HepG2 (cell line): ENCODE results near the gene USH2A. TPM values are rescaled to one million over a fixed set of nuclear protein-coding genes. Genes with fewer than 3 reads are reported as not detected.

Experiments
- ATAC-seq: fragments of 200-7000 bp; cut with Tn5 transposase; 3 replicates; pipeline ENCODE4 v1.9.1; 2020; ENCODE audit warnings: mild to moderate bottlenecking, moderate library complexity
- BruUV-seq: library from RNA; stranded (reverse); fragments of 400-500 nt; replicated peaks from 2 replicates; lab custom pipeline; 2021; lab: Mats Ljungman, UMichigan
- CTCF ChIA-PET: fragments of 300-600 bp; formaldehyde crosslinking; extraction: SDS; loops from one replicate; lab custom pipeline; 2021; ENCODE audit warnings: low total read pairs, inconsistent platforms, low intra/inter-chr PET ratio; lab: Yijun Ruan, JAX
- POLR2A ChIA-PET: fragments of 350-600 bp; sonication (Branson Sonifier 250); formaldehyde crosslinking; loops from one replicate; lab custom pipeline; 2020; ENCODE audit warnings: antibody characterized with exemption, inconsistent platforms; lab: Yijun Ruan, JAX
- DNase-seq: peaks from one replicate; pipeline ENCODE4 v3.0.0-alpha.2; 2015; ENCODE audit warnings: low spot score
- FAIRE-seq: peaks from 3 replicates; lab custom pipeline; 2011; peaks lifted over from hg19 to GRCh38; lab: Jason Lieb, UNC
- H2AFZ ChIP-seq: one replicate; pipeline ENCODE4 v1.6.1; 2011; ENCODE audit warnings: low read length, inconsistent platforms
- H3K27ac ChIP-seq: fragments of 300-600 bp; 3 replicates; pipeline ENCODE4 v1.8.0; 2011; ENCODE audit warnings: mixed run types, mild to moderate bottlenecking, mixed read lengths, low read length, inconsistent platforms; ENCODE audit not compliant: insufficient read depth; ENCODE audit errors: extremely low read length
- H3K27me3 ChIP-seq, 2 experiments: fragments of 200-600 bp in 1 of 2; 2 replicates in 1 of 2; 3 replicates in 1 of 2; pipeline versions ENCODE4 v1.6.0 to v1.8.0; 2011; ENCODE audit warnings: low read length in 2 of 2, mild to moderate bottlenecking in 2 of 2, moderate library complexity in 2 of 2, inconsistent platforms in 1 of 2; ENCODE audit not compliant: insufficient read depth in 2 of 2, control insufficient read depth in 1 of 2
- H3K36me3 ChIP-seq, 2 experiments: fragments of 200-600 bp in 1 of 2; replicated peaks in 1 of 2; 2 replicates in 1 of 2; 3 replicates in 1 of 2; pipeline versions ENCODE4 v1.5.1 to v1.8.0; 2011; ENCODE audit warnings: low read length in 2 of 2, inconsistent platforms in 1 of 2; ENCODE audit not compliant: insufficient read depth in 2 of 2, control insufficient read depth in 1 of 2
- H3K4me1 ChIP-seq: 2 replicates; pipeline ENCODE4 v1.5.1; 2012; ENCODE audit warnings: low read length, inconsistent platforms; ENCODE audit not compliant: insufficient read depth
- H3K4me2 ChIP-seq: 2 replicates; pipeline ENCODE4 v1.6.0; 2011; ENCODE audit warnings: low read depth, low read length, inconsistent platforms
- H3K4me3 ChIP-seq, 3 experiments: fragments of 200-600 bp in 1 of 3; sonication (generic), shearing (Covaris generic) in 1 of 3; replicated peaks in 1 of 3; 2 replicates each; pipeline ENCODE4 v1.5.1; 2011 to 2016; ENCODE audit warnings: low read length in 3 of 3, inconsistent platforms in 2 of 3, low read depth in 2 of 3, mild to moderate bottlenecking in 2 of 3, control low read depth in 1 of 3, mixed read lengths in 1 of 3; ENCODE audit not compliant: insufficient read depth in 1 of 3
- H3K79me2 ChIP-seq: one replicate; pipeline ENCODE4 v1.6.1; 2011; ENCODE audit warnings: low read length, inconsistent platforms; ENCODE audit not compliant: insufficient read depth
- H3K9ac ChIP-seq: 2 replicates; pipeline ENCODE4 v1.6.0; 2011; ENCODE audit warnings: mild to moderate bottlenecking, low read depth, low read length, inconsistent platforms; ENCODE audit not compliant: insufficient read depth
- H3K9me3 ChIP-seq: 2 replicates; pipeline ENCODE4 v1.5.1; 2012; ENCODE audit warnings: mild to moderate bottlenecking, low read length
- H4K20me1 ChIP-seq: 2 replicates; pipeline ENCODE4 v1.6.0; 2011; ENCODE audit warnings: inconsistent platforms, mild to moderate bottlenecking, low read length, moderate library complexity; ENCODE audit not compliant: insufficient read depth
- ASH2L ChIP-seq: fragments of 300-600, 200-600 bp; sonication (generic); IDR thresholded peaks from 2 replicates; pipeline ENCODE4 v1.7.0; 2017; ENCODE audit warnings: low read depth, mild to moderate bottlenecking, moderate library complexity, mixed read lengths, low read length; ENCODE audit not compliant: insufficient read length
- ATF7 ChIP-seq, 2 experiments: fragments of 450-650 bp in 1 of 2; sonication (generic) in 1 of 2; formaldehyde crosslinking in 1 of 2; IDR thresholded peaks; 2 replicates each; pipeline versions ENCODE4 v1.4.0 to v1.6.1; 2016 to 2020; ENCODE audit warnings: antibody characterized with exemption in 1 of 2, mild to moderate bottlenecking in 1 of 2, missing genetic modification reagents in 1 of 2
- CBFB ChIP-seq: sonication (generic); formaldehyde crosslinking; IDR thresholded peaks from 2 replicates; pipeline ENCODE4 v1.4.0; 2020; ENCODE audit warnings: missing genetic modification reagents
- CBX2 ChIP-seq, 2 experiments: fragments of 200-600 bp in 1 of 2; sonication (generic); formaldehyde crosslinking in 1 of 2; IDR thresholded peaks; 2 replicates each; pipeline versions ENCODE4 v1.7.0 to v1.8.1; 2018 to 2022; ENCODE audit warnings: low read depth in 2 of 2, low read length in 1 of 2, mild to moderate bottlenecking in 1 of 2, missing genetic modification reagents in 1 of 2
- EED ChIP-seq: sonication (generic); formaldehyde crosslinking; IDR thresholded peaks from 2 replicates; pipeline ENCODE4 v1.5.0; 2020; ENCODE audit warnings: mild to moderate bottlenecking, missing genetic modification reagents
- ELF1 ChIP-seq: sonication (generic); formaldehyde crosslinking; IDR thresholded peaks from 2 replicates; pipeline ENCODE4 v1.4.0; 2020; ENCODE audit warnings: missing genetic modification reagents
- GATA4 ChIP-seq: sonication (generic); IDR thresholded peaks from 2 replicates; pipeline ENCODE4 v1.6.1; 2016; ENCODE audit warnings: antibody characterized with exemption, low read depth, borderline replicate concordance
- GATAD1 ChIP-seq: IDR thresholded peaks from 2 replicates; pipeline ENCODE4 v1.6.1; 2016; ENCODE audit warnings: missing genetic modification reagents, missing compliant biosample characterization
- HIVEP1 ChIP-seq: sonication (generic); formaldehyde crosslinking; IDR thresholded peaks from 2 replicates; pipeline ENCODE4 v1.4.0; 2020; ENCODE audit warnings: mild to moderate bottlenecking, missing genetic modification reagents
- HNF4G ChIP-seq, 2 experiments: sonication (generic) in 1 of 2; formaldehyde crosslinking in 1 of 2; IDR thresholded peaks; 2 replicates each; pipeline versions ENCODE4 v1.4.0 to v1.6.1; 2011 to 2020; ENCODE audit warnings: borderline replicate concordance in 2 of 2, low read depth in 2 of 2, mild to moderate bottlenecking in 2 of 2, low read length in 1 of 2, missing genetic modification reagents in 1 of 2, moderate library complexity in 1 of 2
- HOXD1 ChIP-seq: sonication (generic); formaldehyde crosslinking; IDR thresholded peaks from 2 replicates; pipeline ENCODE4 v1.5.0; 2020; ENCODE audit warnings: missing genetic modification reagents
- IRX3 ChIP-seq: sonication (generic); formaldehyde crosslinking; IDR thresholded peaks from 2 replicates; pipeline ENCODE4 v1.8.1; 2023; ENCODE audit warnings: mild to moderate bottlenecking, low read depth, missing genetic modification reagents, borderline replicate concordance
- KDM5B ChIP-seq: sonication (generic); formaldehyde crosslinking; IDR thresholded peaks from 2 replicates; pipeline ENCODE4 v1.4.0; 2020; ENCODE audit warnings: missing genetic modification reagents, mild to moderate bottlenecking, borderline replicate concordance
- NFIB ChIP-seq: sonication (generic); formaldehyde crosslinking; IDR thresholded peaks from 2 replicates; pipeline ENCODE4 v1.9.0; 2021; ENCODE audit warnings: missing genetic modification reagents, mild to moderate bottlenecking, borderline replicate concordance
- PHF21A ChIP-seq: sonication (generic); formaldehyde crosslinking; IDR thresholded peaks from 2 replicates; pipeline ENCODE4 v1.5.0; 2020; ENCODE audit warnings: mild to moderate bottlenecking, missing genetic modification reagents
- RFXAP ChIP-seq: sonication (generic); formaldehyde crosslinking; IDR thresholded peaks from 2 replicates; pipeline ENCODE4 v1.4.0; 2020; ENCODE audit warnings: missing genetic modification reagents, borderline replicate concordance
- SP1 ChIP-seq, 2 experiments: fragments of 450-650 bp in 1 of 2; sonication (generic) in 1 of 2; formaldehyde crosslinking in 1 of 2; IDR thresholded peaks; 2 replicates each; pipeline versions ENCODE4 v1.4.0 to v1.6.1; 2016 to 2020; ENCODE audit warnings: missing genetic modification reagents in 1 of 2
- TOE1 ChIP-seq: sonication (generic); formaldehyde crosslinking; IDR thresholded peaks from 2 replicates; pipeline ENCODE4 v1.4.0; 2020; ENCODE audit warnings: mild to moderate bottlenecking, missing genetic modification reagents
- ZFY ChIP-seq: sonication (generic); formaldehyde crosslinking; IDR thresholded peaks from 2 replicates; pipeline ENCODE4 v1.4.0; 2020; ENCODE audit warnings: missing genetic modification reagents
- ZNF331 ChIP-seq: sonication (generic); formaldehyde crosslinking; IDR thresholded peaks from 2 replicates; pipeline ENCODE4 v1.4.0; 2020; ENCODE audit warnings: missing genetic modification reagents
- ZNF367 ChIP-seq: sonication (generic); formaldehyde crosslinking; IDR thresholded peaks from 2 replicates; pipeline ENCODE4 v1.4.0; 2020; ENCODE audit warnings: missing genetic modification reagents, borderline replicate concordance
- ZNF501 ChIP-seq: sonication (generic); formaldehyde crosslinking; IDR thresholded peaks from 2 replicates; pipeline ENCODE4 v1.5.1; 2020; ENCODE audit warnings: mild to moderate bottlenecking, moderate library complexity, missing genetic modification reagents
- ZNF558 ChIP-seq: sonication (generic); formaldehyde crosslinking; IDR thresholded peaks from 2 replicates; pipeline ENCODE4 v1.9.0; 2022; ENCODE audit warnings: mild to moderate bottlenecking, missing genetic modification reagents, borderline replicate concordance
- WGBS: methylation state at CpG from one replicate; pipeline ENCODE4 v1.1.6; 2017; ENCODE audit warnings: low lambda C conversion rate; 5-methylcytosine and 5-hydroxymethylcytosine counted together
- in situ Hi-C: cut with HindIII; loops from 2 replicates; pipeline ENCODE4 v1.10.0; 2017; ENCODE audit warnings: low pct_unique_long_range_greater_than_20kb; ENCODE audit not compliant: extremely low pct_ligation_motif_present
- intact Hi-C: fragments of 100-400 bp; cut with micrococcal nuclease; formaldehyde crosslinking; loops from one replicate; pipeline ENCODE4 v1.10.0; 2022; ENCODE audit not compliant: unreplicated experiment
- polyA plus RNA-seq, 8 experiments: library from polyadenylated mRNA; depleted of rRNA in 3 of 8; stranded (reverse) in 7 of 8; unstranded in 1 of 8; fragments of >200 nt; fragmentation: Illumina TruSeq in 4 of 8; extraction: Trizol in 4 of 8; gene quantifications; 2 replicates each; pipeline versions ENCODE4 v1.2.1 to v1.2.3, GENCODE V29; 2011 to 2016; ENCODE audit warnings: low read depth in 4 of 8, missing spikeins in 1 of 8, mixed read lengths in 1 of 8; ENCODE audit not compliant: insufficient read depth in 1 of 8
- total RNA-seq, 5 experiments: library from RNA; depleted of rRNA; stranded (reverse); fragments of >200 nt; fragmentation: Illumina TruSeq; extraction: Trizol; gene quantifications; 2 replicates each; pipeline ENCODE4 v1.2.3, GENCODE V29; 2016; ENCODE audit warnings: low read depth in 1 of 5
- TF ChIP-seq, protein P1 (sequence below): sonication (generic); formaldehyde crosslinking; IDR thresholded peaks from 2 replicates; pipeline ENCODE4 v1.4.0; 2020; ENCODE audit warnings: missing genetic modification reagents
- TF ChIP-seq, protein P2 (sequence below): sonication (generic); formaldehyde crosslinking; IDR thresholded peaks from 2 replicates; pipeline ENCODE4 v1.5.0; 2020; ENCODE audit warnings: mild to moderate bottlenecking, low read depth, missing genetic modification reagents, borderline replicate concordance
- TF ChIP-seq, protein P3 (sequence below): IDR thresholded peaks from 2 replicates; pipeline ENCODE4 v1.6.1; 2016; ENCODE audit warnings: missing compliant biosample characterization, missing genetic modification reagents, borderline replicate concordance

Gene USH2A
- total and polyA plus RNA-seq, 2 of the 13 experiments (the other 11 are each of a cell fraction or from before 2014, with no cell fraction given), result 0.02 TPM; not detected in 1

DNA sequence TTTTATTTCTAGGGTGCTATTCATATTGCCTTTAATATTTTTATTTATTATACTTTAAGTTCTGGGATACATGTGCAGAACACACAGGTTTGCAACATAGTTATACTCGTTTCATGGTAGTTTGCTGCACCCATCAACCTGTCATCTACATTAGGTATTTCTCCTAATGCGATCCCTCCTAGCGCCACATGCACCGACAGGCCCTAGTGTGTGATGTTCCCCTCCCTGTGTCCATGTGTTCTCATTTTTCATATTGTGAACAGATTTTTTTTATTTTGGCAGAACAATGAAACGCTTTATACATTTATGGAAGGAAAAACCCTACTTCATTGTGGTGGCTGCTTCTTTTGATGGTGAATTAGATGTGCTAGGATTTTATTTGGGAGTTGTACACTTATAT lies 14.4 kb upstream of the USH2A start:
- intact Hi-C loops, result no loop called here

DNA sequence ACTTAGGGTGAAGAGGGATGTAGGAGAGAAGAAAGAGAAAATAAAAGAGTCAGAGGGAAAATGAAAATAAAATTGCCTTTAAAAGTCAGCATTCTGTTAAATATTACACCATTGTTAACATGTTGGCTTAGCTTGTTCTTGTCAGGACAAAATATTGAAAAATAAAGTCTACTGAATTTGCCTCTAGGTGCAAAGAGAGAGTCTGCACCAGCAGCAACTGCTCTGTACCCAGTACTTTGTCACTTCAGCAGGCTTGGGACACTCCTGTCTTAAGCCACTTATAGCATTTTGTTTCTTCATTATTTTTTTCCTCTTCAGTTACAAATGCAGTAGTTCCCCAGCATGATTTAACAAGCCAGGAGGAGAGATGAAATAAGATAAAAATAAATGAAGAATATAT lies 11.0 kb upstream of the USH2A start:
- CTCF ChIA-PET, result no interaction called here
- DNase-seq (no peak), ATAC-seq (no peak), FAIRE-seq (no peak)
- Histone ChIP-seq H3K9ac (no peak overlapping the region), H3K4me3 (no peak overlapping the region), H3K4me1 (no peaks in the 10 kb centered on the region), H3K27me3 (no peaks in the 10 kb centered on the region), H2AFZ (no peak overlapping the region), H3K79me2 (no peaks in the 10 kb centered on the region), H3K36me3 (no peaks in the 10 kb centered on the region), H3K27ac (no peak overlapping the region), H3K4me2 (no peak overlapping the region), H3K9me3 (no peaks in the 10 kb centered on the region), H4K20me1 (no peaks in the 10 kb centered on the region)
- BruUV-seq, result no TSS peak
- in situ Hi-C loops, result no loop called here
- intact Hi-C loops, result no loop called here
- POLR2A ChIA-PET, result no interaction called here
- no peak for TF ChIP-seq HOXD1 (CRISPR knock-in tag)
- no peak for TF ChIP-seq ZNF331 (CRISPR knock-in tag)
- no peak for TF ChIP-seq ZFY (CRISPR knock-in tag)
- TF ChIP-seq GATA4, result no peak
- TF ChIP-seq SP1 (IDR thresholded peaks at IDR 0.05), result no peak
- TF ChIP-seq SP1 (CRISPR knock-in tag; IDR thresholded peaks at IDR 0.05), result no peak
- TF ChIP-seq, protein P1, sequence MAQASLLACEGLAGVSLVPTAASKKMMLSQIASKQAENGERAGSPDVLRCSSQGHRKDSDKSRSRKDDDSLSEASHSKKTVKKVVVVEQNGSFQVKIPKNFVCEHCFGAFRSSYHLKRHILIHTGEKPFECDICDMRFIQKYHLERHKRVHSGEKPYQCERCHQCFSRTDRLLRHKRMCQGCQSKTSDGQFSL, result no peak
- TF ChIP-seq EED, result no peak
- TF ChIP-seq RFXAP (CRISPR knock-in tag), result no peak
- TF ChIP-seq KDM5B (CRISPR knock-in tag), result no peak
- no peak for TF ChIP-seq ELF1 (CRISPR knock-in tag)
- TF ChIP-seq CBFB, result no peak
- TF ChIP-seq GATAD1, result no peak
- no peak for TF ChIP-seq ZNF558 (CRISPR knock-in tag)
- TF ChIP-seq HIVEP1, result no peak

More for the DNA sequence above, 14.4 kb upstream of the USH2A start:
- ChIA-PET POLR2A (no interaction called here), CTCF (no interaction called here)
- DNase-seq (no peak), FAIRE-seq (no peak), ATAC-seq (no peak)
- WGBS, result 45% methylated on average over 5 of the region's 5 CpGs
- Histone ChIP-seq H3K9me3 (no peaks in the 10 kb centered on the region), H3K36me3 (no peaks in the 10 kb centered on the region), H3K4me1 (no peaks in the 10 kb centered on the region), H3K27me3 (no peaks in the 10 kb centered on the region), H3K79me2 (no peaks in the 10 kb centered on the region), H3K4me3 (no peak overlapping the region), H3K27ac (no peak overlapping the region), H2AFZ (no peak overlapping the region), H3K9ac (no peak overlapping the region), H3K4me2 (no peak overlapping the region), H4K20me1 (no peaks in the 10 kb centered on the region)
- no peak for TF ChIP-seq ZNF367
- TF ChIP-seq ASH2L, result no peak
- TF ChIP-seq, protein P2, sequence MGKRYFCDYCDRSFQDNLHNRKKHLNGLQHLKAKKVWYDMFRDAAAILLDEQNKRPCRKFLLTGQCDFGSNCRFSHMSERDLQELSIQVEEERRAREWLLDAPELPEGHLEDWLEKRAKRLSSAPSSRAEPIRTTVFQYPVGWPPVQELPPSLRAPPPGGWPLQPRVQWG (CRISPR knock-in tag), result no peak
- no peak for TF ChIP-seq ATF7 (IDR thresholded peaks at IDR 0.05)
- TF ChIP-seq ATF7 (CRISPR knock-in tag; IDR thresholded peaks at IDR 0.05), result no peak
- TF ChIP-seq PHF21A (CRISPR knock-in tag), result no peak
- no peak for TF ChIP-seq IRX3
- TF ChIP-seq, protein P3, sequence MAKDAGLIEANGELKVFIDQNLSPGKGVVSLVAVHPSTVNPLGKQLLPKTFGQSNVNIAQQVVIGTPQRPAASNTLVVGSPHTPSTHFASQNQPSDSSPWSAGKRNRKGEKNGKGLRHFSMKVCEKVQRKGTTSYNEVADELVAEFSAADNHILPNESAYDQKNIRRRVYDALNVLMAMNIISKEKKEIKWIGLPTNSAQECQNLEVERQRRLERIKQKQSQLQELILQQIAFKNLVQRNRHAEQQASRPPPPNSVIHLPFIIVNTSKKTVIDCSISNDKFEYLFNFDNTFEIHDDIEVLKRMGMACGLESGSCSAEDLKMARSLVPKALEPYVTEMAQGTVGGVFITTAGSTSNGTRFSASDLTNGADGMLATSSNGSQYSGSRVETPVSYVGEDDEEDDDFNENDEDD, result no peak
- TF ChIP-seq HNF4G (IDR thresholded peaks at IDR 0.05; ENCODE audit: borderline replicate concordance, low read depth, low read length), result no peak
- TF ChIP-seq HNF4G (CRISPR knock-in tag; IDR thresholded peaks at IDR 0.05; ENCODE audit: borderline replicate concordance, low read depth), result no peak
- TF ChIP-seq CBX2 (IDR thresholded peaks at IDR 0.05; ENCODE audit: low read depth, low read length), result no peak
- TF ChIP-seq CBX2 (CRISPR knock-in tag; IDR thresholded peaks at IDR 0.05; ENCODE audit: low read depth), result no peak
- no peak for TF ChIP-seq NFIB (CRISPR knock-in tag)
- TF ChIP-seq TOE1 (CRISPR knock-in tag), result no peak
- TF ChIP-seq ZNF501 (CRISPR knock-in tag), result no peak
- in situ Hi-C loops, result no loop called here
- BruUV-seq, result no TSS peak
